Measurements from ENCODE around the gene HES4. TPM values are rescaled to one million over a fixed set of nuclear protein-coding genes. Genes with fewer than 3 reads are reported as not detected.
A peak's percentile ranks its signal among the peaks of the same experiment; 100 is the strongest.

Gene HES4
- total RNA-seq, 1 experiment from 2014 or later = 10.6 TPM

DNA sequence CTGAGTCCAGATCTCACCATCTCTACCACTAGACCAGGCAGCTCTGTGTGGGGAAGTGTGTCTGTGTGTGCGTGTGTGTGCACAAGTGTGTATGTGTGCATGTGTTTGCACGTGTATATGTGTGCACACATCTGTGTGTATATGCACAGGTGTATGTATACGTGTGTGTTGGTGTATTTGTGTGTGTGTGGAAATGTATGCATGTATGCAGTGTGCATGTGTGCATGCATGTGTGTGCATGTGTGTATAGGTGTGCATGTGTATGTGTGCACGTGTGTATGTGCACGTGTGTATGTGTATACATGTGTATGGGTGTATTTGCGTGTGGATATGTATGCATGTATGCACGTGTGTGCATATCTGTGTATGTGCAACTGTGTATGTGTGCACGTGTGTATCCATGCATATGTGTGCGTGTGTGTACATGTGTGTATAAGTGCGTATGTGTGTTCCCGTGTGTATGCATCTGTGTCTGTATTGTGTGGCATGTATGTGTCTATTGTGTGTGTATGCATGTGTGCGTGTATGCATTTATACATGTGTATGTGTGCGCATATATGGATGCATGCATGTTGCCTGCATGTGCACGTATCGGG is 30.5 kb downstream of the HES4 start:
- DNase-seq (ENCODE audit: extremely low read depth, low read depth) = no peak

DNA sequence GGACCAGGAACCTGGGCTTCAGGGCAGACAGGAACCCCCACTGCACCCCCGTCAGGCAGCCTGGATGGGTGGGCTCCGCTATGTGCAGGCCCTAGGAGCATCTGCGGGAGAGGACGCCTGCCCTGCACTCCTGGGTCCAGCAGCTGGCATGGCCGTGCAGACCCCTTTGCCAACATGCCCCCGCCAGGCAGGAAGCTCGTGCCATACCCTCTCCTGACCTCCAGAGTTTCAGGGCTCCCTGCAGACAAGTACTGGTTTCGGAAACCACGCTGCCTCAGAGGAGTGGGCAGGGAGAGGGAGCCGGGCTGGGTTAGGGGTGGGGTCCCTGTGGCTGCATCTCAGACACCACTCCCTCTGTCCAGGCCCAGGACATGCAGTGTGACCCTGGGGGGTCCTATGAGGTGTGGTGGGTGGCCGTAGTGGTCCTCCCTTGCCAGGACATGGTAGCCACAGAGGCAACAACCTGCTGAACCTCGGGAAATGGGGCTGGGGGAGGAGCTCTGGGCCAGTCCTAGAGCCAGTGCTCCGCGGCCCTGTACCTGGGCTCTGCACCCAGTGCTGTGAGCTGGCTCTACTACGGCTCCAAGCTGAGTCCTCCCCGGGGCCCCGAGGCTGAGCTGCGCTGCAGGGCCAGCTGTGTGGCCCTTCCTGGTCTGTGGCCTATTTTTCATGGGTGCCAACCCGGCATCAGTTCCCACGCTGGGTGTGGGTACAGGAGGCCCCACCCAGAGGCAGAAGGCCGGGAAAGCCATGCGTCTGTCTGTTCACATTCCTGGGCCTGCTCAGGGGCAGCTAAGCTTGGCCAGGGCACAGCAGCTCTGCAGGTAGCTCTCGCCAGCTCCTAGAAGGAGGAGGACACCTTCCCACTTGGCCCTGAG is 32.2 kb downstream of the HES4 start:
- DNase-seq (ENCODE audit: extremely low read depth, low read depth) = no peak

- peak; percentile 47 for DNase-seq (ENCODE audit: extremely low read depth, low read depth)
Observed at GRCh38 chr1:966704-967300, 33.1 kb downstream of the HES4 start.

DNA sequence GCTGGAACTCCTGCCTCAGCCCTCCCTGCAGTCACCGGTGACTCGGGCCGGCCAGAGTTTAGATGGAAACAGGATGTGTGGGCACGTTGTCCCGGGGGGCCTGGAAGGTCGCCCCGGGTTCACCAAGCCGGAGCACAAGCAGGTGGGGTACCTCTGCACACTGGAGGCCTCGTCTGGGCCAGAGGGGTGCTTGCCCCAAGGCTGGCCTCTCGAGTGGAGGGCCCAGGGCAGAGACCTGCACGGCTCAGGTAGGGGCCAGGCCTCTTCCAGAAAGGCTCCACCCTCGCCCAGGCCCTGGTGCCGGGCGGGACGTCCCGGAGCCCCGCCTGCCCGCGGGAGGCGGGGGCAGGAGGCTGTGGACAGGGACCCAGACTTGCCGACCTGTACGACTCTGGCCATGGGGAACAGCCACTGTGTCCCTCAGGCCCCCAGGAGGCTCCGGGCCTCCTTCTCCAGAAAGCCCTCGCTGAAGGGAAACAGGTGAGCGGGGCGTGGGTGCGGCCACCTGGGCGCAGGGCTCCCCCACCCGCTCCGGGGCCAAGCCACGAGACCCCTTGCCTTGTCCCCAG is 33.7 kb downstream of the HES4 start, which contains the start of gene PLEKHN1:
Gene PLEKHN1, plus strand, starts transcription at position 348 of the 569 bp plus-strand sequence. Its CDS starts 50 bp downstream, at position 398.
- no peak for DNase-seq (ENCODE audit: extremely low read depth, low read depth)

DNA sequence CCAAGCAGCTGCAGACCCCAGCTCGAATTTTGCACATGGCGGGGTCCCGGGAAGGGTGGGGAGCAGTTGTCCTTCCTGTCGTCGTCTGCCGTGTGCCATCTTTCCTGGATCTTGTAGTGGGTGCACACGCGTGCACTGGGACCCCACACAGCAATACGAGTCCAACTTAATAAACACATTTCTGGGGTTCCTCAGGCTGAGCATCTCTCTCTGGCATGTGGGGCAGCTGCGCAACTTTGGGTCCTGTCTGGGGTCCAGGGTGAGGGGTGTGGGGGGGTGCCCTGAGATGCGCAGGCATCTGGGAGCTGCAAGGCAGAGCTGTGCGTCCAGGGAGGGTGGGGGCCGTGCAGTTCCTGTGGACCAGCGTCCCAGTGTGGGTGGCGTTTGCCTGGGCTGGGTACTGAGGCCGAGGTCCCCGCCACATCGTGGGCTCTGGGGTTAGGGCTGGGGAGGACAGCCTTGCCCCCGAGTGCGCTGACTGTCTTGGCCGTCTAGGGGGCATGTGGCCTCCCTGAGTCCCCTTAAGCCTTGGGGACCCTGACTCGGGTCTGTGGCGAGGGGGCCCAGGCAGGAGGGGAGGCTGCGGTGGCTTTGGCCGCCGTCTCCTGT is 34.3 kb downstream of the HES4 start:
- no peak for DNase-seq (ENCODE audit: extremely low read depth, low read depth)

- no peak for DNase-seq (ENCODE audit: extremely low read depth, low read depth)
Observed at GRCh38 chr1:964691-965525, 35.0 kb downstream of the HES4 start.

DNA sequence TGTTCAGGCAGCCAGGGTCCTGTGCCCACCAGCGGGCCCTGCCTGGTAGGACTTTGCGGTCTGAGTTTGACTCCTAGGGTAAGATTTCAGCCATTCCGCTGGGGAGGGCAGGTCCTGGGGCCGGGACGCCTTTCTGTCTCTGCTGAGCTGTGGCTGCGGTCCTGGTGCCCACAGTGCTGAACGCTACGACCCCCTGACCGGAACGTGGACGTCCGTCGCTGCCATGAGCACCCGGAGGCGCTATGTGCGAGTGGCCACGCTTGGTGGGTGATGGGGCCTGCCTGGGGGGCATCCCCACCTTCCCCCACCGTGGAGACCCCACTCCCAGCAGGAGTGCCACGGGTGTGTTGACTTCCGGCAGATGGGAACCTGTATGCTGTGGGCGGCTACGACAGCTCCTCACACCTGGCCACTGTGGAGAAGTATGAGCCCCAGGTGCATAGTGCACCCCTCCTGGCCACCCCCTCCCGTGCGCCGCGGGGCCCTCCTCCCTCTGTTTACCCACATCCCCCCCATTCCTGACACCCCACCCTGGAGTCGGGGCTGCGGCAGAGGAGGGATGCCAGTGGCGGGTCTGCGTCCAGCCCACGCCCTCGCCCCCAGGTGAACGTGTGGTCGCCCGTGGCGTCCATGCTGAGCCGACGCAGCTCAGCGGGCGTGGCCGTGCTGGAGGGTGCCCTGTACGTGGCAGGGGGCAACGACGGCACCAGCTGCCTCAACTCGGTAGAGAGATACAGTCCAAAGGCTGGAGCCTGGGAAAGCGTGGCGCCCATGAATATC is 36.0 kb downstream of the HES4 start:
- DNase-seq (ENCODE audit: extremely low read depth, low read depth) = no peak

GRCh38 chr1:963301-963651 is 36.6 kb downstream of the HES4 start:
- DNase-seq (ENCODE audit: extremely low read depth, low read depth) = no peak

DNA sequence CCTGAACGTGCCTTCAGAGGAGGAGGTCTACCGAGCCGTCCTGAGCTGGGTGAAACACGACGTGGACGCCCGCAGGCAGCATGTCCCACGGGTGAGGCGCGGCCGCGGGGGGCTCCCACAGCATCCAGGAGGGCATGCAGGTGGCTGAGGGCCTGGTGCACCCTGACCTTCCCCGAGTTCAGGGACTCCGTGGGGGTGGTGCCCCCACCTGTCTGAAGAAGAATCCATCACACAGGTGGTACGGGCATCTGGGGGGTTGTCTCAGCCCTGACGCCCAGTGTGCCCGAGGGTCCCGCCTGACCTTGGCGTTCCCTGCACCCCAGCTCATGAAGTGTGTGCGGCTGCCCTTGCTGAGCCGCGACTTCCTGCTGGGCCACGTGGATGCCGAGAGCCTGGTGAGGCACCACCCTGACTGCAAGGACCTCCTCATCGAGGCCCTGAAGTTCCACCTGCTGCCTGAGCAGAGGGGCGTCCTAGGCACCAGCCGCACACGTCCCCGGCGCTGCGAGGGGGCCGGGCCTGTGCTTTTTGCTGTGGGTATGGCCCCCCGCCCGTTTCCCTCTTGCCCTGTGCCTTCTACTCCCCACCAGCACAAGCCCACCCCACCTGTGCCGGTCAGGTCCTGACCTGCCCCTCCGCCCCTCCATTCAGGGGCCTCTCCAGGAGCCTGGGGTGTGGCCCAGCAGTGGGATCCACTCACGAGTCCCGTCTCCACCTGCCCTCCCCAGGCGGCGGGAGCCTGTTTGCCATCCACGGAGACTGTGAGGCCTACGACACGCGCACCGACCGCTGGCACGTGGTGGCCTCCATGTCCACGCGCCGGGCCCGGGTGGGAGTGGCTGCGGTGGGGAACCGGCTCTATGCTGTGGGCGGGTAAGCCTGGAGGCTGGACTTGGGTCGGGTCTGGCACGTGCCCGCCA is 37.3 kb downstream of the HES4 start:
- no peak for DNase-seq (ENCODE audit: extremely low read depth, low read depth)

DNA sequence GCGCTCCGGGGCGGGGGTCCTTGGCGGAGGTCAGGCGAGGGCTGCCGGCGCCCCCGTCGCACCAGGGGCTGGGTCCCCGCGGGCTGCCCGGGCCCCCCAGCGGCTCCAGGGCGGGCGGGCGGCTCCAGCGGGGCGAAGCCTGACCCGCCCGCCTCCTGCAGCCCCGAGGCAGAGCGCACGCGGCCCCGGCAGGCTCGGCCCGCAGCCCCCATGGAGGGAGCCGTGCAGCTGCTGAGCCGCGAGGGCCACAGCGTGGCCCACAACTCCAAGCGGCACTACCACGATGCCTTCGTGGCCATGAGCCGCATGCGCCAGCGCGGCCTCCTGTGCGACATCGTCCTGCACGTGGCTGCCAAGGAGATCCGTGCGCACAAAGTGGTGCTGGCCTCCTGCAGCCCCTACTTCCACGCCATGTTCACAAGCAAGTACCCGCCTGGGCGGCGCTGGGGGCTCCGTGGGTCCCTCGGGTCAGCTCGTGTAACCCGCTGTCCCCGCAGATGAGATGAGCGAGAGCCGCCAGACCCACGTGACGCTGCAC is 38.7 kb downstream of the HES4 start:
- no peak for DNase-seq (ENCODE audit: extremely low read depth, low read depth)

GRCh38 chr1:960363-961131 is 39.4 kb downstream of the HES4 start, which contains the start of gene KLHL17:
KLHL17 (plus strand) TSS chr1:960584; CDS start chr1:960694, 110 bp downstream.
- DNase-seq (ENCODE audit: extremely low read depth, low read depth) = no peak

- no peak for DNase-seq (ENCODE audit: extremely low read depth, low read depth)
Observed at GRCh38 chr1:959731-960362, 40.0 kb downstream of the HES4 start.

- peak; percentile 76 for DNase-seq (ENCODE audit: extremely low read depth, low read depth)
Observed at GRCh38 chr1:958823-959730, 40.8 kb downstream of the HES4 start, which contains the start of gene NOC2L. NOC2L (minus strand) TSS chr1:959256; CDS start chr1:959240, 16 bp downstream.

- no peak for DNase-seq (ENCODE audit: extremely low read depth, low read depth)
Observed at GRCh38 chr1:956636-957035, 43.3 kb downstream of the HES4 start.

DNA sequence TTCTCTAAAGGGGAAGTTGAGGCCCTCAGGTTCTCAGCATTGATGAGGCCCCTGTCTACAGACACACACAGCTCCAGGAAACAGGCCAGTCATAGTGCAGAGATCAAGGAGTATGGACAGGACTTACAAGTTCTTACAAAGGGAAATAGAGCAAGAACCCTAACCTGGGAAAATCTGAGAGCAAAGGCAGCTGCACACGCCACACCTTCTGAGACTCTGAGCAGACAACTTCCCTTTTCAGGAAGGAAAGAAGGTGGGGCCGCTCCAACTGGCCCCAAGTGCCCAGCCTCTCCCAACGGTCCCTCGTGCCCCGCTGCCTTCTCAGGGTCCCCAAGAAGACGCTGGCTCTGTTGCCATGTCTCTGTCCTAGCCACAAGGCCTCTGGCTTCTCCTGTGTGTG is 44.4 kb downstream of the HES4 start:
- DNase-seq (ENCODE audit: extremely low read depth, low read depth) = no peak
